Transverse colon (tissue), 4 donors: ENCODE data around the gene GSAP. TPM values are rescaled to one million over a fixed set of nuclear protein-coding genes. Genes with fewer than 3 reads are reported as not detected.

ENCODE experiments used
- DNase-seq: peaks from one replicate; pipeline ENCODE4 v3.0.0-alpha.2; 2019
- H3K27ac ChIP-seq, 4 donors: fragments of 200-600 bp; sonication (generic); 2 replicates each; pipeline ENCODE4 v1.5.1; 2016 to 2018; ENCODE audit warnings: inconsistent platforms in 4 of 4
- H3K27me3 ChIP-seq: fragments of 200-600 bp; sonication (generic); 2 replicates; pipeline ENCODE4 v1.5.1; 2017; ENCODE audit warnings: inconsistent platforms
- H3K36me3 ChIP-seq, 4 donors: fragments of 200-600 bp; sonication (generic); 2 replicates each; pipeline ENCODE4 v1.5.1; 2017 to 2019; ENCODE audit warnings: inconsistent platforms in 4 of 4
- H3K4me1 ChIP-seq, 4 donors: fragments of 200-600 bp; sonication (generic); 2 replicates each; pipeline ENCODE4 v1.5.1; 2017 to 2020; ENCODE audit warnings: inconsistent platforms in 4 of 4
- H3K4me3 ChIP-seq, 4 donors: fragments of 200-600 bp; sonication (generic); 1 replicate in 1 of 4; 2 replicates in 3 of 4; pipeline versions ENCODE4 v1.5.1 to v1.6.1; 2017 to 2019; ENCODE audit warnings: inconsistent platforms in 4 of 4
- H3K9me3 ChIP-seq, 2 donors: fragments of 200-600 bp; sonication (generic); 2 replicates each; pipeline ENCODE4 v1.5.1; 2017 to 2019; ENCODE audit warnings: inconsistent platforms in 2 of 2
- CTCF ChIP-seq, 5 experiments: fragments of 200-600 bp in 3 of 5; fragments of 450-650 bp in 2 of 5; sonication (generic) in 3 of 5; IDR thresholded peaks; 1 replicate in 2 of 5; 2 replicates in 3 of 5; pipeline ENCODE4 v1.5.1; 2016 to 2017; ENCODE audit warnings: antibody characterized with exemption in 5 of 5, inconsistent platforms in 3 of 5, mild to moderate bottlenecking in 2 of 5, moderate library complexity in 1 of 5
- EP300 ChIP-seq: sonication (generic); formaldehyde crosslinking; IDR thresholded peaks from one replicate; pipeline ENCODE4 v1.6.1; 2017; ENCODE audit warnings: antibody characterized with exemption, low read depth
- POLR2A ChIP-seq: fragments of 450-650 bp; IDR thresholded peaks from one replicate; pipeline ENCODE4 v1.6.1; 2016; ENCODE audit warnings: antibody characterized with exemption, mild to moderate bottlenecking, moderate library complexity
- POLR2AphosphoS5 ChIP-seq, 3 donors: sonication (generic); formaldehyde crosslinking; IDR thresholded peaks; one replicate each; pipeline ENCODE4 v1.6.1; 2016; ENCODE audit warnings: antibody characterized with exemption in 3 of 3
- WGBS, 2 donors: methylation state at CpG; one replicate each; pipeline ENCODE4 v1.1.5; 2018; ENCODE audit warnings: low coverage in 1 of 2; 5-methylcytosine and 5-hydroxymethylcytosine counted together
- in situ Hi-C, 4 donors: fragments of 200-750 bp; cut with MboI; loops; one replicate each; pipeline versions ENCODE4 v1.15.0 to v1.15.1; 2017; ENCODE audit warnings: low sequenced_read_pairs in 3 of 4, low pct_ligation_motif_present in 1 of 4, low pct_unique_long_range_greater_than_20kb in 1 of 4
- intact Hi-C: fragments of 100-400 bp; cut with DNase I; formaldehyde crosslinking; loops from one replicate; pipeline ENCODE4 v1.15.1; 2023; ENCODE audit warnings: low total_unique reads
- total RNA-seq, 4 donors: library from RNA; depleted of rRNA; stranded (reverse); fragments of >200 nt; gene quantifications; one replicate each; pipeline ENCODE4 v1.1.0, GENCODE V29; 2016

The GSAP gene
- total RNA-seq, 4 donors from 2014 or later, result 5.0 to 25.2 (median 15.5) TPM

- Histone ChIP-seq H3K36me3 (no peaks in the 10 kb centered on the region), H3K27me3 (no peaks in the 10 kb centered on the region), H3K9me3 (no peaks in the 10 kb centered on the region), H3K27ac (no peak overlapping the region), H3K4me1 (peaks cover 0 to 4% (median 0%) of the 10 kb centered on the region in 4 donors), H3K4me3 (no peak overlapping the region)
- intact Hi-C loops (no loop called here), in situ Hi-C loops (no loop called here)
- 94 to 97% methylated on average over 5 to 6 of the region's 6 CpGs for WGBS, 2 donors
- TF ChIP-seq POLR2AphosphoS5 (IDR thresholded peaks at IDR 0.05), result no peak
- no peak for TF ChIP-seq CTCF (IDR thresholded peaks at IDR 0.05)
- TF ChIP-seq EP300, result no peak
- no peak for TF ChIP-seq POLR2A
- DNase-seq, result no peak
Measured at GRCh38 chr7:77393954-77394353, 22.2 kb downstream of the GSAP start.

- intact Hi-C loops, result no loop called here
- Histone ChIP-seq H3K27me3 (no peaks in the 10 kb centered on the region), H3K36me3 (no peaks in the 10 kb centered on the region), H3K27ac (no peak overlapping the region), H3K4me1 (peaks cover 0 to 7% (median 0%) of the 10 kb centered on the region in 4 donors), H3K9me3 (no peaks in the 10 kb centered on the region), H3K4me3 (no peak overlapping the region)
- TF ChIP-seq POLR2AphosphoS5 (IDR thresholded peaks at IDR 0.05) (no peak), POLR2A (no peak), EP300 (no peak)
- no peak for DNase-seq
- in situ Hi-C loops, result no loop called here
- 70 to 72% methylated on average over 5 of the region's 5 CpGs for WGBS, 2 donors
Measured at GRCh38 chr7:77393261-77393660, 22.9 kb downstream of the GSAP start.

GRCh38 chr7:77391230-77391629 lies 24.9 kb downstream of the GSAP start:
- Histone ChIP-seq H3K9me3 (no peaks in the 10 kb centered on the region), H3K27ac (peak overlapping the region in 1 of 4 donors; percentile 16), H3K27me3 (no peaks in the 10 kb centered on the region), H3K4me3 (no peak overlapping the region), H3K4me1 (peaks cover 0 to 15% (median 3%) of the 10 kb centered on the region in 4 donors), H3K36me3 (no peaks in the 10 kb centered on the region)
- no peak for TF ChIP-seq POLR2A
- no peak for TF ChIP-seq POLR2AphosphoS5 (IDR thresholded peaks at IDR 0.05)
- no peak for TF ChIP-seq EP300
- TF ChIP-seq CTCF (IDR thresholded peaks at IDR 0.05), result no peak
- 74 to 78% methylated on average over 2 of the region's 2 CpGs for WGBS, 2 donors
- no peak for DNase-seq
- in situ Hi-C loops (no loop called here), intact Hi-C loops (no loop called here)

GRCh38 chr7:77388055-77388641 lies 28.0 kb downstream of the GSAP start:
- in situ Hi-C loops, result no loop called here
- no peak overlapping the region for H3K27ac ChIP-seq

More at GRCh38 chr7:77388055-77388641, 28.0 kb downstream of the GSAP start:
- Histone ChIP-seq H3K27me3 (no peaks in the 10 kb centered on the region), H3K36me3 (no peaks in the 10 kb centered on the region), H3K9me3 (no peaks in the 10 kb centered on the region), H3K4me1 (peaks cover 0 to 15% (median 3%) of the 10 kb centered on the region in 4 donors), H3K4me3 (no peak overlapping the region)
- no peak for DNase-seq
- intact Hi-C loops, result no loop called here
- 40 to 42% methylated on average over 5 of the region's 5 CpGs for WGBS, 2 donors
- TF ChIP-seq POLR2A (no peak), EP300 (no peak), POLR2AphosphoS5 (IDR thresholded peaks at IDR 0.05) (no peak), CTCF (IDR thresholded peaks at IDR 0.05) (no peak)
